HepG2 (cell line): Measurements from ENCODE around the gene TTC39C. TPM values are rescaled to one million over a fixed set of nuclear protein-coding genes. Genes with fewer than 3 reads are reported as not detected.

Experiments
- ATAC-seq: fragments of 200-7000 bp; cut with Tn5 transposase; 3 replicates; pipeline ENCODE4 v1.9.1; 2020; ENCODE audit warnings: mild to moderate bottlenecking, moderate library complexity
- BruUV-seq: library from RNA; stranded (reverse); fragments of 400-500 nt; replicated peaks from 2 replicates; lab custom pipeline; 2021; lab: Mats Ljungman, UMichigan
- CTCF ChIA-PET: fragments of 300-600 bp; formaldehyde crosslinking; extraction: SDS; loops from one replicate; lab custom pipeline; 2021; ENCODE audit warnings: low total read pairs, inconsistent platforms, low intra/inter-chr PET ratio; lab: Yijun Ruan, JAX
- POLR2A ChIA-PET: fragments of 350-600 bp; sonication (Branson Sonifier 250); formaldehyde crosslinking; loops from one replicate; lab custom pipeline; 2020; ENCODE audit warnings: antibody characterized with exemption, inconsistent platforms; lab: Yijun Ruan, JAX
- DNase-seq: peaks from one replicate; pipeline ENCODE4 v3.0.0-alpha.2; 2015; ENCODE audit warnings: low spot score
- FAIRE-seq: peaks from 3 replicates; lab custom pipeline; 2011; peaks lifted over from hg19 to GRCh38; lab: Jason Lieb, UNC
- H2AFZ ChIP-seq: one replicate; pipeline ENCODE4 v1.6.1; 2011; ENCODE audit warnings: low read length, inconsistent platforms
- H3K27ac ChIP-seq: fragments of 300-600 bp; 3 replicates; pipeline ENCODE4 v1.8.0; 2011; ENCODE audit warnings: mixed run types, mild to moderate bottlenecking, mixed read lengths, low read length, inconsistent platforms; ENCODE audit not compliant: insufficient read depth; ENCODE audit errors: extremely low read length
- H3K27me3 ChIP-seq, 2 experiments: fragments of 200-600 bp in 1 of 2; 2 replicates in 1 of 2; 3 replicates in 1 of 2; pipeline versions ENCODE4 v1.6.0 to v1.8.0; 2011; ENCODE audit warnings: low read length in 2 of 2, mild to moderate bottlenecking in 2 of 2, moderate library complexity in 2 of 2, inconsistent platforms in 1 of 2; ENCODE audit not compliant: insufficient read depth in 2 of 2, control insufficient read depth in 1 of 2
- H3K36me3 ChIP-seq, 2 experiments: fragments of 200-600 bp in 1 of 2; replicated peaks in 1 of 2; 2 replicates in 1 of 2; 3 replicates in 1 of 2; pipeline versions ENCODE4 v1.5.1 to v1.8.0; 2011; ENCODE audit warnings: low read length in 2 of 2, inconsistent platforms in 1 of 2; ENCODE audit not compliant: insufficient read depth in 2 of 2, control insufficient read depth in 1 of 2
- H3K4me1 ChIP-seq: 2 replicates; pipeline ENCODE4 v1.5.1; 2012; ENCODE audit warnings: low read length, inconsistent platforms; ENCODE audit not compliant: insufficient read depth
- H3K4me2 ChIP-seq: 2 replicates; pipeline ENCODE4 v1.6.0; 2011; ENCODE audit warnings: low read depth, low read length, inconsistent platforms
- H3K4me3 ChIP-seq, 3 experiments: fragments of 200-600 bp in 1 of 3; sonication (generic), shearing (Covaris generic) in 1 of 3; replicated peaks in 1 of 3; 2 replicates each; pipeline ENCODE4 v1.5.1; 2011 to 2016; ENCODE audit warnings: low read length in 3 of 3, inconsistent platforms in 2 of 3, low read depth in 2 of 3, mild to moderate bottlenecking in 2 of 3, control low read depth in 1 of 3, mixed read lengths in 1 of 3; ENCODE audit not compliant: insufficient read depth in 1 of 3
- H3K79me2 ChIP-seq: one replicate; pipeline ENCODE4 v1.6.1; 2011; ENCODE audit warnings: low read length, inconsistent platforms; ENCODE audit not compliant: insufficient read depth
- H3K9ac ChIP-seq: 2 replicates; pipeline ENCODE4 v1.6.0; 2011; ENCODE audit warnings: mild to moderate bottlenecking, low read depth, low read length, inconsistent platforms; ENCODE audit not compliant: insufficient read depth
- H3K9me3 ChIP-seq: 2 replicates; pipeline ENCODE4 v1.5.1; 2012; ENCODE audit warnings: mild to moderate bottlenecking, low read length
- H4K20me1 ChIP-seq: 2 replicates; pipeline ENCODE4 v1.6.0; 2011; ENCODE audit warnings: inconsistent platforms, mild to moderate bottlenecking, low read length, moderate library complexity; ENCODE audit not compliant: insufficient read depth
- DBP ChIP-seq: sonication (generic); formaldehyde crosslinking; IDR thresholded peaks from 2 replicates; pipeline ENCODE4 v1.4.0; 2020; ENCODE audit warnings: missing genetic modification reagents; ENCODE audit errors: not compliant biosample characterization
- HNF1A ChIP-seq, 2 experiments: sonication (generic) in 1 of 2; formaldehyde crosslinking in 1 of 2; IDR thresholded peaks; 2 replicates each; pipeline versions ENCODE4 v1.4.0 to v1.6.1; 2016 to 2020; ENCODE audit warnings: borderline replicate concordance in 1 of 2, low read depth in 1 of 2, mild to moderate bottlenecking in 1 of 2, missing genetic modification reagents in 1 of 2
- JDP2 ChIP-seq: sonication (generic); formaldehyde crosslinking; IDR thresholded peaks from 2 replicates; pipeline ENCODE4 v1.8.1; 2022; ENCODE audit warnings: missing genetic modification reagents, borderline replicate concordance
- MAFK ChIP-seq, 2 experiments: IDR thresholded peaks in 1 of 2; conservative IDR thresholded peaks in 1 of 2; 2 replicates each; pipeline ENCODE4 v1.6.1; 2011; ENCODE audit warnings: improper control_type of control experiment in 2 of 2, low read length in 2 of 2
- MIER2 ChIP-seq: IDR thresholded peaks from 2 replicates; pipeline ENCODE4 v1.6.1; 2016; ENCODE audit warnings: missing biosample characterization, missing genetic modification reagents
- ZNF513 ChIP-seq: sonication (generic); formaldehyde crosslinking; conservative IDR thresholded peaks from 2 replicates; pipeline ENCODE4 v1.5.0; 2020; ENCODE audit warnings: missing genetic modification reagents
- whole genome bisulfite sequencing: methylation state at CpG from one replicate; pipeline ENCODE4 v1.1.6; 2017; ENCODE audit warnings: low lambda C conversion rate; 5-methylcytosine and 5-hydroxymethylcytosine counted together
- in situ Hi-C: cut with HindIII; loops from 2 replicates; pipeline ENCODE4 v1.10.0; 2017; ENCODE audit warnings: low pct_unique_long_range_greater_than_20kb; ENCODE audit not compliant: extremely low pct_ligation_motif_present
- intact Hi-C: fragments of 100-400 bp; cut with micrococcal nuclease; formaldehyde crosslinking; loops from one replicate; pipeline ENCODE4 v1.10.0; 2022; ENCODE audit not compliant: unreplicated experiment
- polyA plus RNA-seq, 8 experiments: library from polyadenylated mRNA; depleted of rRNA in 3 of 8; stranded (reverse) in 7 of 8; unstranded in 1 of 8; fragments of >200 nt; fragmentation: Illumina TruSeq in 4 of 8; extraction: Trizol in 4 of 8; gene quantifications; 2 replicates each; pipeline versions ENCODE4 v1.2.1 to v1.2.3, GENCODE V29; 2011 to 2016; ENCODE audit warnings: low read depth in 4 of 8, missing spikeins in 1 of 8, mixed read lengths in 1 of 8; ENCODE audit not compliant: insufficient read depth in 1 of 8
- total RNA-seq, 5 experiments: library from RNA; depleted of rRNA; stranded (reverse); fragments of >200 nt; fragmentation: Illumina TruSeq; extraction: Trizol; gene quantifications; 2 replicates each; pipeline ENCODE4 v1.2.3, GENCODE V29; 2016; ENCODE audit warnings: low read depth in 1 of 5

TTC39C gene
- total and polyA plus RNA-seq, 2 of the 13 experiments (the other 11 are each of a cell fraction or from before 2014, with no cell fraction given): 19.1 to 25.9 TPM

GRCh38 chr18:24080861-24081260, 66.3 kb downstream of the TTC39C start:
- CTCF ChIA-PET: no interaction called here
- H3K36me3 ChIP-seq: peaks cover 0 to 3% of the 10 kb centered on the region in 2 experiments; a peak in 1 of 5 replicates
- no peak overlapping the region for H3K9ac ChIP-seq
- intact Hi-C loops (no loop called here), in situ Hi-C loops (no loop called here)
- H4K20me1 ChIP-seq: no peaks in the 10 kb centered on the region; the same call in 1 of the 2 replicates
- H3K79me2 ChIP-seq: no peaks in the 10 kb centered on the region
- DNase-seq: no peak
- H3K27ac ChIP-seq: no peak overlapping the region
- no TSS peak for BruUV-seq
- H3K4me3 ChIP-seq: no peak overlapping the region
- TF ChIP-seq HNF1A (IDR thresholded peaks at IDR 0.05; ENCODE audit: low read depth) (no peak), HNF1A (CRISPR knock-in tag; IDR thresholded peaks at IDR 0.05; ENCODE audit: borderline replicate concordance) (no peak), ZNF513 (CRISPR knock-in tag) (no peak), MIER2 (CRISPR knock-in tag) (no peak), MAFK (conservative IDR thresholded peaks at IDR 0.05 in 1 of 2, IDR thresholded peaks at IDR 0.05 in 1 of 2; ENCODE audit: low read length in 2 of 2) (no peak), JDP2 (CRISPR knock-in tag) (no peak), DBP (CRISPR knock-in tag) (no peak)
- no peaks in the 10 kb centered on the region for H3K9me3 ChIP-seq
- H3K4me2 ChIP-seq: no peak overlapping the region
- FAIRE-seq: no peak
- ATAC-seq: no peak
- POLR2A ChIA-PET: no interaction called here
- H3K4me1 ChIP-seq: peaks cover 7% of the 10 kb centered on the region
- no peaks in the 10 kb centered on the region for H3K27me3 ChIP-seq
- no peak overlapping the region for H2AFZ ChIP-seq
- 90% methylated on average over 7 of the region's 7 CpGs for WGBS
